Measurements from ENCODE around the gene INHBA. TPM values are rescaled to one million over a fixed set of nuclear protein-coding genes. Genes with fewer than 3 reads are reported as not detected.

The INHBA gene
- total and polyA plus RNA-seq, 8 donors, result 0.81 to 16.7 (median 1.1) TPM

DNA sequence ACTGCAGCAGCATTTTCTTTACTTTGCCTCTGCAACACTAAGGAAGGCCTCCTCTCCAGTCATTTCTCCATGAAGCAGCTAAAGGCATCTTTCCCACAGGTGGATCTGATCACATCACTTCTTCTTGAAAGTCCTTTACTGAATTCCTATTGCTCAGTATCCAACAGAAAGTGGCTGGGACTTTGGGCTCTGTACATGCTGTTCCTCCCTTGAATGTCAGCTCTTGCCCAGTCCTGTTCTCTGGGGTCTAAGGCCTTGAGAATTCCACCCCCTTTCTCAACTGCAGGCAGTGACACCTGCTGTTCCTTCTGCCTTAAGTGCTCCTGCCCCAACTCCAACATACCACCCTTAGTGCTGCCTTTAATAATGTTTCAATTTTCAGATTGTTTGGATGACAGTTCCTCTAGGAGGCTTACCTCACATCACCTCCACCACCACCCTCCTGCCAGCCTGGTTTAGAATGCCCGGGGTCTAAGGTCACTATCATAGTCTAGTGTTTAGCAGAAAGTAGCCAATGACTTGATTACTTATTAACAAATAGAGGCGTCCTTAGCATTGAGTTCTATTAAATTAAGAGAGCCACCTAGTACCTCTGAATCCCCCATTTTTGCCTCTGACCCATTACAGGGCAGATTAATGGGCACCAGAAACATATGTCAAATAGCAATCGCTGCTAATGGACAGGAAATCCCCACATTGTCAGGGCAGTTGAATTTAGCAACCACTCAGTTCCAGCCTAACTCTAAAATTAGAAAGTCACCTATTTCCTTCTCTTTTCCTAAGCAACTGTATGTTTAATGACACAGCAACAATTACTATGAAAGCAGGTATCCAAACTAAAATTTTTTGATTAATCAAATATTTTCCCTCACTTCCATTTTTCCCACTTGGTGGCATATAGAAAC lies 11.4 kb downstream of the INHBA start:
- peaks cover 0 to 7% of the 10 kb centered on the region in 2 donors for H3K27me3 ChIP-seq
- ATAC-seq (no peak), DNase-seq (no peak)
- intact Hi-C loops (cut with DNase I), result no loop called here
- no peak overlapping the region for H3K4me3 ChIP-seq
- peak overlapping the region in 1 of 2 donors; percentile 49 for H3K27ac ChIP-seq
- no peaks in the 10 kb centered on the region for H3K9me3 ChIP-seq
- H3K36me3 ChIP-seq, result no peaks in the 10 kb centered on the region
- H3K4me1 ChIP-seq, result peaks cover 0 to 27% of the 10 kb centered on the region in 2 donors
- TF ChIP-seq, protein P1, sequence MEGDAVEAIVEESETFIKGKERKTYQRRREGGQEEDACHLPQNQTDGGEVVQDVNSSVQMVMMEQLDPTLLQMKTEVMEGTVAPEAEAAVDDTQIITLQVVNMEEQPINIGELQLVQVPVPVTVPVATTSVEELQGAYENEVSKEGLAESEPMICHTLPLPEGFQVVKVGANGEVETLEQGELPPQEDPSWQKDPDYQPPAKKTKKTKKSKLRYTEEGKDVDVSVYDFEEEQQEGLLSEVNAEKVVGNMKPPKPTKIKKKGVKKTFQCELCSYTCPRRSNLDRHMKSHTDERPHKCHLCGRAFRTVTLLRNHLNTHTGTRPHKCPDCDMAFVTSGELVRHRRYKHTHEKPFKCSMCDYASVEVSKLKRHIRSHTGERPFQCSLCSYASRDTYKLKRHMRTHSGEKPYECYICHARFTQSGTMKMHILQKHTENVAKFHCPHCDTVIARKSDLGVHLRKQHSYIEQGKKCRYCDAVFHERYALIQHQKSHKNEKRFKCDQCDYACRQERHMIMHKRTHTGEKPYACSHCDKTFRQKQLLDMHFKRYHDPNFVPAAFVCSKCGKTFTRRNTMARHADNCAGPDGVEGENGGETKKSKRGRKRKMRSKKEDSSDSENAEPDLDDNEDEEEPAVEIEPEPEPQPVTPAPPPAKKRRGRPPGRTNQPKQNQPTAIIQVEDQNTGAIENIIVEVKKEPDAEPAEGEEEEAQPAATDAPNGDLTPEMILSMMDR (IDR thresholded peaks at IDR 0.05), result no peak

DNA sequence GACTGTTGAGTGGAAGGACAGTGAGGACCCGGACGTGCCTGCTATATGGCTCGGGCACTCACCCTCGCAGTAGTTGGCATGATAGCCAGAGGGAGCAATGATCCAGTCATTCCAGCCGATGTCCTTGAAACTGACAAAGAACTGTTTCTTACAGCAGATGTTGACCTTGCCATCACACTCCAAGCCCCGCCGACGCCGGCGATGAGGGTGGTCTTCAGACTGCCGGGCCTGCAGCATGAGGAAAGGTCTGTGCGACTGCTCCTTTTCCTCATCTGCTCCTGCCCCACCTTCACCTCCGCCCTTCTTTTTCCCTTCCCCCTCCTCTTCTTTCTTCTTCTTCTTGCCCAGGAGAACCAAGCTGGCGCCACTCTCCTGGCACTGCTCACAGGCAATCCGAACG lies 13.1 kb downstream of the INHBA start:
- intact Hi-C loops (cut with DNase I), result no loop called here
- Histone ChIP-seq H3K27ac (no peak overlapping the region), H3K4me3 (no peak overlapping the region), H3K36me3 (no peaks in the 10 kb centered on the region), H3K4me1 (peaks cover 0 to 22% of the 10 kb centered on the region in 2 donors), H3K9me3 (no peaks in the 10 kb centered on the region), H3K27me3 (peaks cover 0 to 7% of the 10 kb centered on the region in 2 donors)
- no peak for ATAC-seq
- DNase-seq, result peak in 1 of 4 donors; percentile 64
- TF ChIP-seq, protein P1 (IDR thresholded peaks at IDR 0.05), result no peak

DNA sequence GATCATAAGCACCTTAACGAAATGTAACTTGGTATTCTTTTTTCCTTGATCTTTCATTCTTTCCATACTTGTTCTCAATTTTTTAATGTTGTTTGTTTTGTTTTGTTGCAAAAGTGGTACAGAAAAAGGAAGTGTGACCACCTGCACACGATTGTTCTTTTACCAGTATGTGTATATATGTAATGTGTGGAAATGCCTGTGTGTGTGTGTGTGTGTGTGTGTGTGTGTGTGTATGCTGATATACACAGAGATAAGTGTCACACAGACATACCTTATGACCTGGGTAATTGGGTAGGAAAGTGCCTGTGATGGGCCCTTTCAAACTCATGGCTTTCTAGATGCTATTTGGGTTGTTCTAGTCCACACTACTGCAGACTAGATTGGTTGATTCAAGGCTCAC lies 14.0 kb downstream of the INHBA start:
- TF ChIP-seq, protein P1 (IDR thresholded peaks at IDR 0.05), result no peak
- DNase-seq, result no peak
- Histone ChIP-seq H3K27ac (no peak overlapping the region), H3K36me3 (no peaks in the 10 kb centered on the region), H3K4me1 (peaks cover 0 to 22% of the 10 kb centered on the region in 2 donors), H3K27me3 (peaks cover 0 to 7% of the 10 kb centered on the region in 2 donors), H3K9me3 (no peaks in the 10 kb centered on the region), H3K4me3 (no peak overlapping the region)
- no peak for ATAC-seq
- intact Hi-C loops (cut with DNase I), result no loop called here

DNA sequence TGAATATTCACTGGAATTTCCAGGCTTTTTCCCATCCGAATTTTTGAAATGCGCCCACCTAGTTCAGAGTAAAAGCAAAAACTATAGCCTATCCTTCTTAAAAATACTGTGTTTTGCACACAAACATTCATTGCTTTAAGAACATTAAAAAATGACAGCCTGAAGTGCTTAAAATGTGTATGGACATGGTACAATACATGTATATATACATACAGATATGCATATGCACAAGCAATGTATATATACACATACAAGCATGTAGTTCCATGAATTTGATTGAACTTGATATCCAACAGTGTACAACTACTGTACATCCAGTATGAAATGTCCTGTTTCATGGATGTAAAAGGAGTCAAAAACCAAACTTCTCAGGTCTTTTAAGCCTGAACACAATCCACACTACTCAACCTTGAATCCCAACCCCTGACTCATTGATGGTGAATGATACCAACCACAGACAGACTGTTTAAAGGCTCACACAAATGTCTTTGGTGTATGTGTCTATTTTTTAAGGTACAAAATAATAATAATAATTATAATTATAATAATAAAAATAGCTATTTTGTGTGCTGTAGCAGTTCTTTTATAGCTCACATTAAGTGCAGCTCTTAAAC lies 14.8 kb downstream of the INHBA start:
- no peak for ATAC-seq
- Histone ChIP-seq H3K9me3 (no peaks in the 10 kb centered on the region), H3K27ac (no peak overlapping the region), H3K36me3 (no peaks in the 10 kb centered on the region), H3K4me3 (no peak overlapping the region), H3K27me3 (peaks cover 0 to 3% of the 10 kb centered on the region in 2 donors), H3K4me1 (peaks cover 0 to 19% of the 10 kb centered on the region in 2 donors)
- TF ChIP-seq, protein P1 (IDR thresholded peaks at IDR 0.05), result no peak
- no peak for DNase-seq
- intact Hi-C loops (cut with DNase I), result no loop called here

DNA sequence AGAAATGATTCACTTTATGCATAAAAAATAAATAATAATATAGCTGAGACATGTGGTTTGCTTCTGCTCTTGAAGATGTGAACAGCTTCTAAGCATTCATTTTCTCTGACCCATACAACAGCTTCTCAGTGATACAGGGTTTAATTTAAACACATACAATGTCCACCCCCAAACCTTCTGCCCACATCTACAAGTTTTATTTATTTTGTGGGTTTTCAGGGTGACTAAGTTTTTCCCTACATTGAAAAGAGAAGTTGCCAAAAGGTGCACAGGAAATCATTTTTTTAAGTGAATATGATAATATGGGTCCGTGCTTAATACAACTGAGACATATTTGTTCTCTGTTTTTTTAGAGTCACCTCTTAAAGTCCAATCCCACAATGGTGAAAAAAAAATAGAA lies 17.2 kb downstream of the INHBA start:
- intact Hi-C loops (cut with DNase I), result no loop called here
- DNase-seq (no peak), ATAC-seq (no peak)
- H3K27me3 ChIP-seq, result no peaks in the 10 kb centered on the region
- H3K36me3 ChIP-seq, result no peaks in the 10 kb centered on the region
- no peaks in the 10 kb centered on the region for H3K9me3 ChIP-seq
- H3K27ac ChIP-seq, result no peak overlapping the region
- no peak overlapping the region for H3K4me3 ChIP-seq
- no peaks in the 10 kb centered on the region for H3K4me1 ChIP-seq
- TF ChIP-seq, protein P1 (IDR thresholded peaks at IDR 0.05), result no peak

Measured in left lung (tissue), 10 donors.